Motor neuron (in vitro differentiated cells): ENCODE measurements around the gene ZSCAN5C. TPM values are rescaled to one million over a fixed set of nuclear protein-coding genes. Genes with fewer than 3 reads are reported as not detected.
A peak's percentile ranks its signal among the peaks of the same experiment; 100 is the strongest.

Experiments
- ATAC-seq, 8 experiments: fragments of 200-7000 bp; cut with Tn5 transposase; replicated peaks in 6 of 8; 2 replicates each; pipeline ENCODE4 v1.8.0; 2021; ENCODE audit warnings: mild to moderate bottlenecking in 8 of 8, moderate library complexity in 8 of 8
- H3K27ac ChIP-seq, 2 donors: fragments of 250-450 bp; sonication (Bioruptor Pico); 2 replicates each; pipeline ENCODE4 v1.9.0; 2021; ENCODE audit warnings: antibody characterized with exemption in 2 of 2, mild to moderate bottlenecking in 2 of 2, moderate library complexity in 1 of 2
- H3K4me1 ChIP-seq, 2 donors: fragments of 250-450 bp; sonication (Bioruptor Pico); replicated peaks in 1 of 2; 2 replicates each; pipeline ENCODE4 v1.6.1; 2021; ENCODE audit warnings: antibody characterized with exemption in 2 of 2, mild to moderate bottlenecking in 2 of 2, moderate library complexity in 1 of 2
- H3K4me3 ChIP-seq, 5 donors: fragments of 250-450 bp; sonication (Bioruptor Pico); 2 replicates each; pipeline ENCODE4 v1.9.0; 2021; ENCODE audit warnings: antibody characterized with exemption in 5 of 5, mild to moderate bottlenecking in 5 of 5, moderate library complexity in 4 of 5
- whole genome bisulfite sequencing, 10 experiments: fragments of 450-650 bp; shearing (Covaris generic); methylation state at CpG; one replicate each; pipeline ENCODE4 v1.0.0; 2022; 5-methylcytosine and 5-hydroxymethylcytosine counted together
- in situ Hi-C, 9 experiments: fragments of 400-800 bp; cut with MboI; loops; one replicate each; pipeline ENCODE4 v1.15.0; 2021; ENCODE audit warnings: low sequenced_read_pairs in 9 of 9, low pct_unique_long_range_greater_than_20kb in 2 of 9; ENCODE audit not compliant: unreplicated experiment in 9 of 9
- total RNA-seq, 8 experiments: library from RNA; unstranded; fragments of 300-600 nt; gene quantifications; 2 replicates each; pipeline versions ENCODE4 v1.2.3 to v1.2.4, GENCODE V29; 2022

Gene ZSCAN5C, protein sequence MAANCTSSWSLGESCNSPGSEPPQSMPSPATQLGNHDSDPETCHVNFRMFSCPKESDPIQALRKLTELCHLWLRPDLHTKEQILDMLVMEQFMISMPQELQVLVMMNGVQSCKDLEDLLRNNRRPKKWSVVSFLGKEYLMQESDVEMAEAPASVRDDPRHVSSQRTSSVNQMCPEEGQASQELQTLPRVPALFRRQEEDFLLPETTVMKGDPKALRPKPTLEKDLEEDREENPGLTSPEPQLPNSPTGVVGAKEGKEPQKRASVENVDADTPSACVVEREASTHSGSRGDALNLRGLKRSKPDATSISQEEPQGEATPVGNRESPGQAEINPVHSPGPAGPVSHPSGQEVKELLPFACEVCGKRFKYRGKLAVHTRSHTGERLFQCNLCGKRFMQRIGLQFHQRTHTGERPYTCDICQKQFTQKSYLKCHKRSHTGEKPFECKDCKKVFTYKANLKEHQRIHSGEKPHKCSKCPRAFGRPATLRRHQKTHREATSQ
- total RNA-seq, result under 1 TPM in 1 of 8 experiments, not detected in 7; 0.38 TPM

DNA sequence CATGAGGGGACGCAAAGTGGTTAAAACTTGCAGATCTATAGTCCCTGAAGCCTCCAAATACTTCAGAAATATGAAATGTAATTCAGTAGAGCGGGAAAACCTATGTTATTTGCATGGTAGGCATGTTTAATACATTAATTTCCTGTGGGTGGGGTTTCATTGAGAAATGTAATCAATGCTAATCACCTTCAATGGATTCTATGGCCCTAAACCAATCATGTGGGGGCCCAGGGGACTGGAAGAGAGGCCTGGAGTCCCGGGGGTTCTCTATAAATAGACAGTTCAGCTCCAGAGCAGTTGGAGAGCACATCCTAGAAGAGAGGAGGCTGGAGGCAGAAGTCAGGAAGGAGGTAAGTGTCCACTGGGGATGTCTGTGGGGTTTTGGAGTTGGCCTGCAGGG is at the start of gene ZSCAN5C:
ZSCAN5C (plus strand) TSS at position 301 of the 400 bp plus-strand sequence. CDS start 3,641 bp downstream, outside the sequence.
- in situ Hi-C loops, result no loop called here
- no peak within 1 kb of the TSS for H3K4me3 ChIP-seq
- 0 to 40% (median 17%) methylated on average over 1 to 3 of the region's 3 CpGs; no CpG with 5 or more reads in 1 of the 10 experiments for WGBS, 10 experiments
- H3K4me1 ChIP-seq, result no peaks in the 10 kb centered on the region
- no peak within 1 kb of the TSS for H3K27ac ChIP-seq
- ATAC-seq, result no peak

DNA sequence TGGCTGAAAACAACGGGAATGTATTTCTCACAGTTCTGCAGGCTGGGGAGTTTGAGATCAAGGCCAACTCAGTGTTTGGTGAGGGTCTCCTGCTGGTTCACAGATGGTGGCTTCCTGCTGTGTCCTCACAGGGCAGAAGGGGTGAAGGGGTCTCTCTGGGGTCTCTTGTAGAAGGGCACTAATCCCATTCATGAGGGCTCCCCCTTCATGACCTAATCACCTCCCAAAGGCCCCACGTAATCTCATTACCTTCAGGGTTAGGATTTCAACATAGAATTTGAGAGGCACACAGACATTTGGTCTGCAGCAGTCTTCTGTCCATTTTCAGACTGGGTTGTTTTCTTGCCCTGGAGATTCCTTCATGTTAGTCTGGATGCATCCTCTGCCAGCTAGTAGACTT is 49.4 kb upstream of the ZSCAN5C start:
- in situ Hi-C loops, result no loop called here
- no peaks in the 10 kb centered on the region for H3K4me1 ChIP-seq
- no peak overlapping the region for H3K4me3 ChIP-seq
- WGBS, 10 experiments, result 40 to 100% (median 86%) methylated on average over 1 of the region's 2 CpGs; no CpG with 5 or more reads in 5 of the 10 experiments
- ATAC-seq, result no peak
- H3K27ac ChIP-seq, result no peak overlapping the region

DNA sequence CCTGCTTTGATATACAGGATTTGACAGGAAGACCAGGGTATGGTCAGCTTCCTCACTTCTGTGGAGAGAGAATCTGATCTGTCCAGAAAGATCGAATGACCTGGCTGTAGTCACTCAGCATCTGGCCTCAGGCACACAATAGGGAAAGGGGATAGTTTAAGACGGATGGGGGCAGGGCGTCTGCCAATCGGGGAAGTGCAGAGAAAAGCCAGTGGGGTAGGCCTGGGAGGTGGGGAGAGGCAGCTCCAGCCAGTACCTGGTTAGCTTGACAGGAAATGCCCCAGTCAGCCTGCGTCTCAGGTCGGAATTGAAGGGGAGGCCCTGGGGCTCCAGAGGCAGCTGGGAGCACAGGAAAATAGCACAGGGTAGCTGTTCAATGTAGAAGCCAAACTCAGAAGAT is 48.6 kb upstream of the ZSCAN5C start:
- WGBS, 10 experiments, result 10 to 60% (median 47%) methylated on average over 1 to 5 of the region's 6 CpGs; no CpG with 5 or more reads in 4 of the 10 experiments
- no peak overlapping the region for H3K27ac ChIP-seq
- no peak overlapping the region for H3K4me3 ChIP-seq
- peak in 1 of 8 experiments; percentile 18 for ATAC-seq
- in situ Hi-C loops, result no loop called here
- H3K4me1 ChIP-seq, result no peaks in the 10 kb centered on the region

DNA sequence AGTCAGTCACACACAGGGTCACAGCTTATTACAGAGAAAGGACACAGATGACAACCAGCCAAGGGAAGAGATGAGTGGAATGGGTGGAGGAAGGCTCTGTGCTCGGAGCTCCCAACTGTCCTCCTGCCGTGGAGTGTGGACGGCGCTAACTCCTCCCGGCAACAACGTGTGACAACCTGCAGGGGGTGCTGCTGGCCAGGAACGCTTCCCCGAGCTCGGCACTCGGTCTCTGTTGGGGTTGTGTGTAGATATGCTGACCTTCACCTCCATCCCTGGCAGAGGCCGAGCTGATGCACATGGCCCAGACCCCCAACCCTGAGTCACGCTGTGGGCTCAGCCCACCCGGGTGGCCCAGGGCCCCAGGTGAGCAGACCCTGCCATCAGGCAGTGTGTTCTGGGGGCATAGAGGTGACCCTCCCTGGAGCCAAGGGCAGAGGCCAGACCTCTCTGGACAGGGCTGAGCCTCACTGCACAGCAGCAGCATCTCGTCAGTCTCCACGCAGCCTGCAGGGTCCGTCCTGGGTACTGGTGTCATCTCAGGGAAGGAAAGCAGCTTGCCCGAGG is 46.9 kb upstream of the ZSCAN5C start:
- peak in 3 of 8 experiments; percentile 46 to 66 (median 54) for ATAC-seq
- no peak overlapping the region for H3K27ac ChIP-seq
- no peak overlapping the region for H3K4me3 ChIP-seq
- H3K4me1 ChIP-seq, result no peaks in the 10 kb centered on the region
- in situ Hi-C loops, result no loop called here
- 35 to 84% (median 62%) methylated on average over 3 to 5 of the region's 17 CpGs; no CpG with 5 or more reads in 7 of the 10 experiments for WGBS, 10 experiments

DNA sequence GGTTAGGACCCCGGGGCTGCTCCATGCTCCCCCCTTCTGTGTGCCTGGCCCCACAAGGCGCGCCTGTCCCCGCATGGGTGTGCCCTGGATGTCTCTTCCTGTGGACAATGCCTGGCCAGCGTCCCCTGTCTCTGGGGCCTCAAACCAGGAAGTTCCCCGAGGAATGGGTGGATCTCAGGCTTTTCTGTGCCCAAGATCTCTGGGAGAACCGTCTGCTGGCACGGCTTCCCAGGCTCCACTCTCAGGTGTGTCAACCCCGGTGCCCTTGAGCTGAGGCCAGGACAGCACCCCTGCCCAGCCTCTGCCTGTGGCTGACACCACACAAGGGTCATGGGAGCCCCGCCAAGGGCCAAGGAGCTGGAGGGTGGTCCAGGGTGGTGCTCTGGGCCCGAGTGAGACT is 45.3 kb upstream of the ZSCAN5C start:
- ATAC-seq, result no peak
- Histone ChIP-seq H3K27ac (no peak overlapping the region), H3K4me3 (no peak overlapping the region), H3K4me1 (no peaks in the 10 kb centered on the region)
- 89 to 100% (median 100%) methylated on average over 1 to 5 of the region's 11 CpGs; no CpG with 5 or more reads in 3 of the 10 experiments for WGBS, 10 experiments
- in situ Hi-C loops, result no loop called here

DNA sequence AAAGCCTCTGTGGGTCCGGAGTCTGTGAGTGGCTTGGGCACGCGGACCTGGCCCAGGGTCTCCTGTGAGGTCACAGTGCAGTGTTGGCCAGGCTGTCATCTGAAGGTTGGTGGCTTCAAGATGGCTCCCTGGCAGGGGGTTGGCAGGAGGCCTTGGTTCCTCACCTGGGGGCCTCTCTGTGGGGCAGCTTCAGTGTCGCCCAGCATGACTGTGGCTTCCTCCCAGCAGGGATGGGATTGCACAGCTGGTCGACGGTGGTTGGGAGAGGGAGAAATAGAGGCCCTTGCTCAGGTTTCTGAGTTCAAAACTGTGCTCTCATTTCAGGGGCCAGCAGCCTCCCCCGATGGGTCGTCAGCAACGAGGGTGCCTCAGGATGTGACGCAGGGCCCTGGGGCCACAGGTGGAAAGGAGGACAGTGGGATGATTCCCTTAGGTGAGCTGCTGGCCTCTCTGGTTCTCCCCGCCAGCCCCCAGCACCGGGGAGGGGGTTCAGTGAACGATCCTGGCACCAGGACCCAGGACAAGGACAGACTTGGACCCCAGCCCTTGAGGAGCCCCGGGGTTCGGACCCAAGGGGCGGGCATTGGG is 43.8 kb upstream of the ZSCAN5C start:
- in situ Hi-C loops, result no loop called here
- ATAC-seq, result no peak
- 69 to 100% (median 92%) methylated on average over 1 to 7 of the region's 16 CpGs; no CpG with 5 or more reads in 3 of the 10 experiments for WGBS, 10 experiments
- H3K4me1 ChIP-seq, result no peaks in the 10 kb centered on the region
- no peak overlapping the region for H3K27ac ChIP-seq
- H3K4me3 ChIP-seq, result no peak overlapping the region

DNA sequence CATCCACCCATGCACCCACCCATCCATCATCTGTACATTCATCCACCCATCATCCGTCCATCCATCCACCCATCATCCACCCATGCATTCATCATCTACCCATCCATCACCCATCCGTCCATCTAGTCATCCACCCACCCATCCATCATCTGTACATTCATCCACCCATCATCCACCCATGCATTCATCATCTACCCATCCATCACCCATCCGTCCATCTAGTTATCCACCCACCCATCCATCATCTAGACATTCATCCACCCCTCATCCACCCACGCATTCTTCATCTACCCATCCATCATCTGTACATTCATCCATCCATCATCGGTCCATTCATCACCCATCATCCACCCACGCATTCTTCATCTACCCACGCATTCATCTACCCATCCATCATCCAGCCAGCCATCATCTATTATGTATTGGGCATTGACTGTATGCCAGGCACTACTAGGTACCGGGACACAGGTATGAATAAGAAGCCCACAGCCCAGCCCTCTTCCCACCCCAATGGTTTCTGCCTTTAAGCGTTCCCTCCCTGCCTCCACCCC is 43.0 kb upstream of the ZSCAN5C start:
- in situ Hi-C loops, result no loop called here
- ATAC-seq, result peak in 5 of 8 experiments; percentile 36 to 78 (median 57)

DNA sequence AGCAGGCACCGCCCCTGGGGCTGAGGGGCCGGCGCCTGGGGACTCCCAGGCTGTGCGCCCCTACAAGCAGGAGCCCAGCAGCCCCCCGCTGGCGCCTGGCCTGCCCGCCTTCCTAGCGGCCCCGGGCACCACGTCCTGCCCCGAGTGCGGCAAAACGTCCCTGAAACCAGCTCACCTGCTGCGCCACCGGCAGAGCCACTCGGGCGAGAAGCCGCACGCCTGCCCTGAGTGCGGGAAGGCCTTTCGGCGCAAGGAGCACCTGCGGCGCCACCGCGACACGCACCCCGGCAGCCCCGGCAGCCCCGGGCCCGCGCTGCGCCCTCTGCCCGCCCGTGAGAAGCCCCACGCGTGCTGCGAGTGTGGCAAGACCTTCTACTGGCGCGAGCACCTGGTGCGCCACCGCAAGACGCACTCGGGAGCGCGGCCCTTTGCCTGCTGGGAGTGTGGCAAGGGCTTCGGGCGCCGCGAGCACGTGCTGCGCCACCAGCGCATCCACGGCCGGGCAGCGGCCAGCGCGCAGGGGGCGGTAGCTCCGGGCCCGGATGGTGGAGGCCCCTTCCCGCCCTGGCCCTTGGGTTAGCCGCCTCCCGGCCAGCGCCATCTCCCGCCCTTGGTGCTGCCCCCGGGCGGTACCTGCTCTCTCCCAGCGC is 42.3 kb upstream of the ZSCAN5C start:
- H3K4me1 ChIP-seq, result no peaks in the 10 kb centered on the region
- no peak for ATAC-seq
- in situ Hi-C loops, result loop anchor here in 1 of 9 experiments (10.0 kb wide), 1 partner anchor 85 kb away; no protein-coding TSS in a partner anchor
- H3K4me3 ChIP-seq, result no peak overlapping the region
- no peak overlapping the region for H3K27ac ChIP-seq
- WGBS, 10 experiments, result 83 to 100% (median 100%) methylated on average over 1 to 6 of the region's 69 CpGs; no CpG with 5 or more reads in 5 of the 10 experiments

More for the DNA sequence above, 43.0 kb upstream of the ZSCAN5C start:
- Histone ChIP-seq H3K27ac (no peak overlapping the region), H3K4me1 (no peaks in the 10 kb centered on the region), H3K4me3 (no peak overlapping the region)
- 5 to 100% (median 69%) methylated on average over 1 to 8 of the region's 9 CpGs; no CpG with 5 or more reads in 3 of the 10 experiments for WGBS, 10 experiments

DNA sequence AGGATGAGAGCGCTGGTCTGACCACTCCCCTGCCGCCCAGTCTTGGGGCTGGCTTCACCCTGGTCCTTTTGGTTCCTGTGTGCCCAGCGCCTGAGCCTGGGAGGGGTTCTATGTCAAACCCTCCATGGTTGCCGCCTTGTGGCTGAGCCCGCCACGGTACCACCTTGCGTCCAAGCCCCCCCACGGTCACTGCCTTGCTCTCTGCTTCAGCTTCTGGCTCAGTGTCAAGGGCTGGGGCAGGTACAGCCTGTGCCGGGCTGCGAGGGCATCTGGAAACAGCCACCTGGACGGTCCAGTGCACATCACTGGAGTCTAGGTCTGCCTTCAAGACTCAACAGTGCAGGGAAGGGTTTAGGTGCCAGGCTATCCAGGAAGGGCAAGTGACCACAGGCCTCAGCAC is 40.5 kb upstream of the ZSCAN5C start:
- in situ Hi-C loops, result loop anchor here in 1 of 9 experiments (10.0 kb wide), 1 partner anchor 87 kb away; no protein-coding TSS in a partner anchor
- ATAC-seq, result no peak
- Histone ChIP-seq H3K27ac (no peak overlapping the region), H3K4me3 (no peak overlapping the region), H3K4me1 (no peaks in the 10 kb centered on the region)
- 80 to 90% (median 90%) methylated on average over 2 to 7 of the region's 11 CpGs; no CpG with 5 or more reads in 7 of the 10 experiments for WGBS, 10 experiments

DNA sequence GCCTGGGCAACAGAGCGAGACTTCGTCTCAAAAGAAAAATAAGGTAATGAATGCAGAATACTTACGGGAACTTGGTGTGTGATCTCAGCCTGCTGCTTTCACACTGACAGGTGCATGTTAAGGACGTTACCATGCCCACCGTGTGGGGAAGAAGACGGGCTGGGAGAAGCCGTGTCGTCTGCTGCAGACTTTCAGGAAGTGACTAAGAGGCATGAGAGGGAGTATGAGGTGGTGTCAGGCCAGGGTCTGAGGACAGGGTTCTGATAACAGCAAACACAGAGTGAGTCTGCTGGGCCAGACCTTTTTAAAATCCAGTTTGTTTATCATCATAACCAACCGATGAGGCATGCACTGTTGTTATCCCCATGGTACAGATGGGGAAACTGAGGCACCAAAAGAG is 39.8 kb upstream of the ZSCAN5C start:
- no peak overlapping the region for H3K4me3 ChIP-seq
- H3K27ac ChIP-seq, result no peak overlapping the region
- no peaks in the 10 kb centered on the region for H3K4me1 ChIP-seq
- WGBS, 10 experiments, result 44 to 100% (median 80%) methylated on average over 1 to 8 of the region's 9 CpGs; no CpG with 5 or more reads in 3 of the 10 experiments
- in situ Hi-C loops, result loop anchor here in 1 of 9 experiments (10.0 kb wide), 1 partner anchor 87 kb away; no protein-coding TSS in a partner anchor
- no peak for ATAC-seq

DNA sequence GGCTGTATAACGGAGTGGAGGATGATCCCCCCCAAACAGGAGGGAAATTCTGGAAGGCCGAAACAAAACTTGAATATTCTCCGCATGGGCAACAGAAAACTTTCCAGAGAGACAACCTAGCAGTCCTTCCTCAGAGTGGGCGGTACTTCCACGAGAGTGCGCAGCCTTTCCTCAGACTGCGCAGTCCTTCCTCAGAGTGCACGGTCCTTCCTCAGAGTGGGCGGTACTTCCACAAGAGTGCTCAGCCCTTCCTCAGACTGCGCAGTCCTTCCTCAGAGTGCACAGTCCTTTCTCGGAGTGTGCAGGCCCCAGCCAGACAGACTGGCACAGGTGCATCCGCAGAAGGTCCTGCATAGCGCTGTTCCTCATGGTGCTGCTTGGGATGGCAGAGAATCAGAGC is 39.0 kb upstream of the ZSCAN5C start:
- in situ Hi-C loops, result loop anchor here in 1 of 9 experiments (10.0 kb wide), 1 partner anchor 88 kb away; no protein-coding TSS in a partner anchor
- Histone ChIP-seq H3K27ac (no peak overlapping the region), H3K4me1 (no peaks in the 10 kb centered on the region), H3K4me3 (no peak overlapping the region)
- 69 to 100% (median 100%) methylated on average over 1 to 11 of the region's 13 CpGs; no CpG with 5 or more reads in 3 of the 10 experiments for WGBS, 10 experiments
- ATAC-seq, result no peak

DNA sequence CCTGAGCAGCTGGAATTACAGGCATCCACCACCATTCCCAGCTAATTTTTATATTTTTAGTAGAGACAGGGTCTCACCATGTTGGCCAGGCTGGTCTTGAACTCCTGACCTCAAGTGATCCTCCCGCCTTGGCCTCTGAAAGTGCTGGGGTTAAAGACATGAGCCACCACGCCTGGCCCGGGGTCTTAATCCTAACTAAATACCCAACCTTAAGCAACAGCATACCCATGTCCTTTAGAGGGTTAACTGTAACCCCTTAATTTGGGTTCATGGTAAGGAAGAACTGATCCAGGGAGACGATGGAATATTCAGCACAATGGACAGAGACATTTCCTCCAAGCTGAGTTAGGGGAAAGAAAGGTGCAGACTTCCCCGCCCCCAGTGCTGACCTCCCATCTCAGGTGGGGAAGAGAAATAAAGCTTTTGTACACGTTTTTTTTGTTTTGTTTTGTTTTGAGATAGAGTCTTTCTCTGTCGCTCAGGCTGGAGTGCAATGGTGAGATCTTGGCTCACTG is 35.0 kb upstream of the ZSCAN5C start:
- Histone ChIP-seq H3K27ac (no peak overlapping the region), H3K4me3 (no peak overlapping the region), H3K4me1 (no peaks in the 10 kb centered on the region)
- WGBS, 10 experiments, result 23 to 49% (median 30%) methylated on average over 2 to 6 of the region's 7 CpGs; no CpG with 5 or more reads in 2 of the 10 experiments
- in situ Hi-C loops, result loop anchor here in 1 of 9 experiments (10.0 kb wide), 1 partner anchor 92 kb away; no protein-coding TSS in a partner anchor
- no peak for ATAC-seq
